GM12891 (cell line): ENCODE measurements around the gene MUC13.

Experiments
- DNase-seq: peaks from one replicate; pipeline ENCODE4 v3.0.0; 2011; ENCODE audit warnings: low spot score; ENCODE audit not compliant: insufficient read length
- FAIRE-seq: peaks from 2 replicates; lab custom pipeline; 2011; peaks lifted over from hg19 to GRCh38; lab: Jason Lieb, UNC
- PAX5 ChIP-seq: IDR thresholded peaks from 2 replicates; pipeline ENCODE4 v1.6.1; 2011; ENCODE audit warnings: low read length, moderate library complexity, mild to moderate bottlenecking; ENCODE audit not compliant: insufficient read depth, severe bottlenecking
- POLR2A ChIP-seq: IDR thresholded peaks from 2 replicates; pipeline ENCODE4 v1.6.1; 2011; ENCODE audit warnings: low read depth, low read length, control low read depth
- POLR2AphosphoS5 ChIP-seq: IDR thresholded peaks from 2 replicates; pipeline ENCODE4 v1.6.1; 2011; ENCODE audit warnings: low read depth, low read length, control low read depth
- POU2F2 ChIP-seq: IDR thresholded peaks from 2 replicates; pipeline ENCODE4 v1.6.1; 2011; ENCODE audit warnings: low read depth, mild to moderate bottlenecking, control low read depth, low read length, moderate library complexity
- SPI1 ChIP-seq: IDR thresholded peaks from 2 replicates; pipeline ENCODE4 v1.6.1; 2011; ENCODE audit warnings: low read depth, low read length, control low read depth
- TAF1 ChIP-seq: IDR thresholded peaks from 2 replicates; pipeline ENCODE4 v1.6.1; 2011; ENCODE audit warnings: low read depth, low read length, control low read depth

Gene MUC13

DNA sequence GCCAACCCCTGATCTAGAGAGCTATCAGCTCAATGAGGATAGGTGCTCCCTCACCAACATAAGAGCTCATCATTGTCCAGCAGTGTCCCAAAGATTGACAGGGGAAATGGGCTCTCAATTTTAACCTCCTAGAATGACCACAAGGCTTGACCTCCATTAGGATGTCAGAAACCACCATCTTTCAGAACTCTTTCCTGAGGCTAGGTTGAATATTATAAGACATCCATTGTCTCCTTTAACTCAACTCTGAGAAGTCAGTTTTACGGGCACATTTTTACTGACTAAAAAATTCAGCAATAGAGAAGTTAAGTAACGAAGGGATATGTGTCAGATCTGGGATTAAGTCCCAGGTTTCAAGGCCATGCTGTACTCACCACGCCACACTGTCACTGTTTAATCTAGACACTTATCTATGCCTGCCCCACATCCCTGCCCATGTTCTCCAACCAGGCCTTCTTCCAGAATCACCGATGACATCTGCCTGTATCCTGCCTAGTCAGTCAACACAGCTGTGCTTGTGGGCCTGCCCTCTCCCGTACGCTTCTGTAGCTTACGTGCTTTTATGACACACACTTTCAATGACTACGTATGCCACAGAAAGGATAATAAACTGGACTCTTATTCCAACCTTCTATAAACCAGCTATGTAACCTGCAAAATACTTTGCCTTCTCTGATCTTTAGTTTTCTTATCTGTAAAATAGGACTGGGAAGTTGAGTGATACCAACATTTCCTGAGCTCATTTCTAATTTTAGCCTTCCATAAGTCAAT lies 17.1 kb upstream of the MUC13 start:
- peak; percentile 43 for FAIRE-seq
- DNase-seq = no peak
- TF ChIP-seq TAF1 (no peak), SPI1 (no peak), POU2F2 (no peak), POLR2A (no peak), POLR2AphosphoS5 (no peak), PAX5 (no peak)

- FAIRE-seq = no peak
- TF ChIP-seq PAX5 = no peak
- no peak for TF ChIP-seq POLR2A
- no peak for TF ChIP-seq TAF1
- no peak for TF ChIP-seq POLR2AphosphoS5
- no peak for TF ChIP-seq POU2F2
These were observed 15.5 kb upstream of the MUC13 start for GRCh38 chr3:124950026-124950425.

GRCh38 chr3:124942613-124943012 lies 8.1 kb upstream of the MUC13 start:
- peak; percentile 40; the same call in 1 of the 2 replicates for TF ChIP-seq SPI1
- TF ChIP-seq POU2F2 = no peak
- FAIRE-seq (no peak), DNase-seq (no peak)

More at GRCh38 chr3:124950026-124950425, 15.5 kb upstream of the MUC13 start:
- DNase-seq = no peak

DNA sequence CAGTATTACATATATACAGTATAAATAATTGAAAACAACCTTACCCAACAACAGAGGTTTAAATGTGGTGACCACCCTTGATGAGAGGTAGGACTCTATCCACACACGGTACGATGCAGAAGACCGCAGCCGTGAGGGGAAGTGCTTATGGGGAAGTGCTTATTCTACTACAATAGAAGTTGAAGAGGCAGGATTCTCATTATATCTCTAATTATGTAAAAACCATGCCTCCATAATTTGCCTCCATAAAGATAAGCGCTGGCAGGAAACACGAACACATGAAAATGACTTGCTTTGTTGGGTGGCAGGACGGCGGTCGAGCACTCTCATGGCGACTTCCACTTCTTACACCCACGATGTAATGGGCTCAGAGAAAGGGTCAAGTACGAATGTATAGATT lies 7.2 kb upstream of the MUC13 start:
- no peak for TF ChIP-seq POU2F2
- TF ChIP-seq SPI1 = peak; percentile 57
- FAIRE-seq (peak; percentile 52), DNase-seq (no peak)

DNA sequence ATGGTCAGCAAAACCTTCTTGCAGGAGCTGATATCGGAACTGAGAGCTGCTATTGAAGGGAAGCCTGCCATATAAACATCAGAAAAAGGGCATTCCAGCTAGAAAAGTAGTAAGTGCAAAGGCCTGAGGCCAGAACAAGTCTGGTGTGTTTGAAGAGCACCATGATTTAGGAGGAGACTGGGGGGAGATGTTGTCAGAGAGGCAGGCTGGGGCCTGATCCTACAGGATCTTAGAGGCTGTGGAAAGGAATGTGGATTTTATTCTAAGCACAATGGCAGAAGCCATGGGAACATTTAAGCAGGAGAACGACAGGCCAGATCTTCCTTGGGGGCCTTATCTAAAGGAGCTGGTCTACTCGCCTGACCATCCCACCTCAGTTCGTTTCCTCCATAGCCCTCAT lies 5.1 kb upstream of the MUC13 start:
- DNase-seq = no peak
- TF ChIP-seq POLR2AphosphoS5 = no peak
- no peak for TF ChIP-seq POU2F2
- TF ChIP-seq SPI1 = no peak
- no peak for TF ChIP-seq TAF1
- no peak for TF ChIP-seq POLR2A
- TF ChIP-seq PAX5 = no peak
- FAIRE-seq = no peak

DNA sequence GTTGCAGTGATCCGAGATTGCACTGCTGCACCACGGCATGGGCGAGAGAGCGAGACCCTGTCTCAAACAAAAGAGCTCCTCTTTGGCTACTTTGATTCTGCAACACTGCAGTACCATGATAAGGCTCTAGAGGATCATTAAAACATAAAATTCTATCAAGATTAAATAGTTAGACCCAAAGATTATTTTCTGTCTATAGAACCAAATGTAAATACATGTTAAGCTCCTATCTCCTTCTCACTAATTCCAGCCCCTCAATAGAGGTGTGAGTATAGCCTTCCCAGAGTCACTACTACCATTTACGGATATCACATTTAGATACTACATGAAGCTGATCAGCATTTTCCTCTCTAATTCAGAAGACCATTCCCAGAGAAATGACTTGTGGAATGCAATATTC lies 4.3 kb upstream of the MUC13 start:
- DNase-seq (no peak), FAIRE-seq (no peak)
- no peak for TF ChIP-seq POU2F2

DNA sequence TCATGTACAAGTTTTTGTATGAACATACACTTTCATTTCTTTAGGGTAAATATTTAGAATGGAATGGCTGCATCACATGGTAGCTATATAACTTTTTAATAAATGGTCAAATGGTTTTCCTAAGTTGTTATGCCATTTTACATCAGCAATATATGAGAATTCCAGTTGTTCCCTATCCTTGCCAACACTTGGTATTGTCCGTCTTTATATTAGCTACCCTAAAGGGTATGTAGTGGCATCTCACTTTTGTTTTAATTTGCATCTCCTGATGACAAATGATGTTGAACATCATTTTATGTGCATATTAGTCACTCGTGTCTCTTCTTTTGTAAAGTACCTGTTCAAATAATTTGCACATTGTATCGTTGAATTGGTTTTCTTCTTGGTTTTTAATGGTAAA lies 2.5 kb upstream of the MUC13 start:
- FAIRE-seq (no peak), DNase-seq (no peak)
- no peak for TF ChIP-seq TAF1
- no peak for TF ChIP-seq PAX5
- TF ChIP-seq POLR2A = no peak
- no peak for TF ChIP-seq POU2F2
- no peak for TF ChIP-seq SPI1
- TF ChIP-seq POLR2AphosphoS5 = no peak

DNA sequence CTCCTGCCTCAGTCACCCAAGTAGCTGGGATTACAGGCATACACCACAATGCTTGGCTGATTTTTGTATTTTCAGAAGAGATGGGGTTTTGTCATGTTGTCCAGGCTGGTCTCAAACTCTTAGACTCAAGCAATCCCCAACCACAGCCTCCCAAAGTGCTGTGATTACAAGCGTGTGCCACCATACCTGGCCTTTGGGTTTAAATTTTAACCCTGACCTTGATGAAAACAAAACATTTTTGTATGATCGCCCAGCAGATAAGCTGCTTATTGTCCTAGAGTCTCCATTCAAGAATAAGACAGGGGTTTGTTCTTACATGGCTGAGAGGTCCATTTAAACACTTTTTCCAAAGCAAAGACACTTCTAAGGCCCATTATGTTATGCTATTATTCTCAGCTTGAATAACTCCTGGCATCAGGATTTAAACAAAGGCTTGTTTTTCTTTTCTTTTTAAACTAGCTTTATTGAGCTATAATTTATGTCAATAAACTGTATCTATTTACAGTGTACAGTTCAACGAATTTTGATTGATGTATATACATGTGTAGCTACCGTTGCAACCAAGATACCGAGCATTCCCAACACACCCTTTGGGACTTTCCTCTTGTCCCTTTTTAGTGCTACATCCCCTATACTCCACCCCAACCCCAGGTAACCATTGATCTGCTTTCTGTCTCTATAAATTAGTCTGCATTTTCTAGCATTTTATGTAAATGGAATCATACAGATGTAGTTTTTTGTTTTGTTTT lies 1.4 kb upstream of the MUC13 start:
- no peak for FAIRE-seq
- DNase-seq = no peak
- no peak for TF ChIP-seq POLR2AphosphoS5
- no peak for TF ChIP-seq POU2F2
- TF ChIP-seq SPI1 = no peak
- no peak for TF ChIP-seq PAX5
- TF ChIP-seq TAF1 = no peak
- TF ChIP-seq POLR2A = no peak

- no peak for FAIRE-seq
- DNase-seq = peak; percentile 17
- TF ChIP-seq SPI1 (peak; percentile 91), POLR2A (no peak), PAX5 (no peak), POLR2AphosphoS5 (no peak), POU2F2 (no peak)
These were observed 713 bp upstream of the MUC13 start for GRCh38 chr3:124935264-124935663.
